ENCODE results near the gene AS3MT. TPM values are rescaled to one million over a fixed set of nuclear protein-coding genes. Genes with fewer than 3 reads are reported as not detected.
"Not testable (repeated sequence)": the region's sequence is repeated elsewhere in the genome, so short reads cannot be mapped to it uniquely, and the experiment has no call there.

The AS3MT gene
- polyA plus RNA-seq, 1 experiment, result 6.7 TPM

- Histone ChIP-seq H3K9me3 (ENCODE audit: control insufficient read depth, insufficient read depth, low read length) (peaks cover 13% of the 10 kb centered on the region), H3K27me3 (ENCODE audit: control insufficient read depth, insufficient read depth, low read length) (peaks cover 2% of the 10 kb centered on the region), H3K27ac (ENCODE audit: low read depth, low read length) (no peak overlapping the region), H3K4me3 (ENCODE audit: low read depth, low read length) (no peak overlapping the region)
- ChIA-PET CTCF (interaction anchor here (0.5 to 7.1 kb wide), 15 partner anchors 19 to 651 kb away, joined by 3 to 151 read pairs (median 4); partner anchors contain the start of genes AS3MT and CNNM2), POLR2A (interaction anchor here (0.6 to 0.7 kb wide), 2 partner anchors 65 to 67 kb away, joined by 4 to 6 read pairs; no protein-coding TSS in a partner anchor)
- peak; percentile 59 for DNase-seq (ENCODE audit: low read depth, low spot score)
- TF ChIP-seq CTCF (IDR thresholded peaks at IDR 0.05; ENCODE audit: low read depth, low read length), result peak; percentile 92
Measured at GRCh38 chr10:102835007-102835482, 34.2 kb upstream of the AS3MT start.

- no peak for TF ChIP-seq CTCF (IDR thresholded peaks at IDR 0.05; ENCODE audit: low read depth, low read length)
- CTCF ChIA-PET, result interaction anchor here (0.6 to 7.1 kb wide), 2 partner anchors 23 to 64 kb away, joined by 3 to 151 read pairs; no protein-coding TSS in a partner anchor
- peaks cover 4% of the 10 kb centered on the region for H3K27me3 ChIP-seq (ENCODE audit: control insufficient read depth, insufficient read depth, low read length)
- no peak for DNase-seq (ENCODE audit: low read depth, low spot score)
- no peak within 1 kb of the TSS for H3K27ac ChIP-seq (ENCODE audit: low read depth, low read length)
- H3K4me3 ChIP-seq (ENCODE audit: low read depth, low read length), result no peak within 1 kb of the TSS
- POLR2A ChIA-PET, result interaction anchor here (0.6 kb wide), 2 partner anchors 89 to 237 kb away, joined by 3 to 5 read pairs; no protein-coding TSS in a partner anchor
- peaks cover 13% of the 10 kb centered on the region for H3K9me3 ChIP-seq (ENCODE audit: control insufficient read depth, insufficient read depth, low read length)
Measured at GRCh38 chr10:102837230-102837721, 32.0 kb upstream of the AS3MT start, which contains the start of gene CYP17A1. TSS of gene CYP17A1 (minus strand) at chr10:102837413. CDS start at chr10:102837361, 52 bp downstream.

GRCh38 chr10:102838276-102838927, 30.9 kb upstream of the AS3MT start:
- H3K27me3 ChIP-seq (ENCODE audit: control insufficient read depth, insufficient read depth, low read length); DNase-seq (ENCODE audit: low read depth, low spot score); H3K27ac ChIP-seq (ENCODE audit: low read depth, low read length); POLR2A ChIA-PET; H3K4me3 ChIP-seq (ENCODE audit: low read depth, low read length): not testable (repeated sequence)
- CTCF ChIA-PET, result interaction anchor here (7.1 kb wide), 1 partner anchor 63 kb away, joined by 151 read pairs; no protein-coding TSS in a partner anchor
- peaks cover 13% of the 10 kb centered on the region for H3K9me3 ChIP-seq (ENCODE audit: control insufficient read depth, insufficient read depth, low read length)

- no peak for TF ChIP-seq CTCF (IDR thresholded peaks at IDR 0.05; ENCODE audit: low read depth, low read length)
- CTCF ChIA-PET, result interaction anchor here (0.7 kb wide), 1 partner anchor 60 kb away, joined by 3 read pairs; no protein-coding TSS in a partner anchor
Measured at GRCh38 chr10:102841827-102842345, 27.4 kb upstream of the AS3MT start.

GRCh38 chr10:102843139-102843538, 26.1 kb upstream of the AS3MT start:
- H3K27me3 ChIP-seq (ENCODE audit: control insufficient read depth, insufficient read depth, low read length); H3K4me3 ChIP-seq (ENCODE audit: low read depth, low read length); H3K27ac ChIP-seq (ENCODE audit: low read depth, low read length); POLR2A ChIA-PET; DNase-seq (ENCODE audit: low read depth, low spot score); H3K9me3 ChIP-seq (ENCODE audit: control insufficient read depth, insufficient read depth, low read length); CTCF ChIA-PET: not testable (repeated sequence)

More at GRCh38 chr10:102841827-102842345, 27.4 kb upstream of the AS3MT start:
- Histone ChIP-seq H3K9me3 (ENCODE audit: control insufficient read depth, insufficient read depth, low read length) (peaks cover 16% of the 10 kb centered on the region), H3K4me3 (ENCODE audit: low read depth, low read length) (no peak overlapping the region), H3K27ac (ENCODE audit: low read depth, low read length) (no peak overlapping the region), H3K27me3 (ENCODE audit: control insufficient read depth, insufficient read depth, low read length) (peaks cover 8% of the 10 kb centered on the region)
- DNase-seq (ENCODE audit: low read depth, low spot score), result no peak
- POLR2A ChIA-PET, result no interaction called here

- H3K9me3 ChIP-seq (ENCODE audit: control insufficient read depth, insufficient read depth, low read length); H3K27me3 ChIP-seq (ENCODE audit: control insufficient read depth, insufficient read depth, low read length); POLR2A ChIA-PET; CTCF ChIA-PET; DNase-seq (ENCODE audit: low read depth, low spot score); H3K27ac ChIP-seq (ENCODE audit: low read depth, low read length); H3K4me3 ChIP-seq (ENCODE audit: low read depth, low read length): not testable (repeated sequence)
Measured at GRCh38 chr10:102844190-102844776, 25.0 kb upstream of the AS3MT start.

Measured in AG04450 (cell line).